ENCODE data around the gene TMC1.

Gene TMC1

DNA sequence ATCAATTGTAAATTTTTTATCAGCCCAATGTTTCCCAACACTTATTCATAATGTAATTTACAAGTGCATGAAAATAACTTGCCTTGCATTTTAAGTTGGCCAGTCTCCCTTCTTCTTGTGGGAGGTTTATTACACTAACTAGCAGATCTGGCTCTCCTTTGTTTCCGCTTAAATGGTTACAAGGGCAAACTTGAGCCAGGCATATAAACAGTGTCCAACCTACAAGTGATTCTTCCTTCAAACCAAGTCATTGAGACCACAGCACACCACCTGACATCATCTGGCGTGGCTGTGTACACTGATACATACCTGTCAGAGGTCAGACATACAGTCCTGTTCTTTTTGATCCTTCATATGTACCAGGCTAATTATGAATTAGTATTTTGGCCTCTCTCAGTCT lies 351.3 kb downstream of the TMC1 start:
- Mint-ChIP-seq H3K27ac (ENCODE audit: low read depth) (no peak overlapping the region), H3K4me3 (no peak overlapping the region), H3K27me3 (peaks cover 14% of the 10 kb centered on the region), H3K36me3 (ENCODE audit: insufficient read depth) (no peaks in the 10 kb centered on the region), H3K4me1 (no peaks in the 10 kb centered on the region), H3K9me3 (no peaks in the 10 kb centered on the region)
- DNase-seq (ENCODE audit: low spot score in 2 of 2): no peak
- no peak for ATAC-seq (replicated peaks; ENCODE audit: extremely low read depth, poor library complexity, severe bottlenecking)

- Mint-ChIP-seq H3K9me3 (no peaks in the 10 kb centered on the region), H3K36me3 (ENCODE audit: insufficient read depth) (no peaks in the 10 kb centered on the region), H3K4me1 (no peaks in the 10 kb centered on the region), H3K27me3 (peaks cover 14% of the 10 kb centered on the region), H3K4me3 (no peak overlapping the region), H3K27ac (ENCODE audit: low read depth) (no peak overlapping the region)
- ATAC-seq (replicated peaks; ENCODE audit: extremely low read depth, poor library complexity, severe bottlenecking) (no peak), DNase-seq (ENCODE audit: low spot score in 2 of 2) (no peak)
These were observed 352.0 kb downstream of the TMC1 start for GRCh38 chr9:72873456-72873855.

DNA sequence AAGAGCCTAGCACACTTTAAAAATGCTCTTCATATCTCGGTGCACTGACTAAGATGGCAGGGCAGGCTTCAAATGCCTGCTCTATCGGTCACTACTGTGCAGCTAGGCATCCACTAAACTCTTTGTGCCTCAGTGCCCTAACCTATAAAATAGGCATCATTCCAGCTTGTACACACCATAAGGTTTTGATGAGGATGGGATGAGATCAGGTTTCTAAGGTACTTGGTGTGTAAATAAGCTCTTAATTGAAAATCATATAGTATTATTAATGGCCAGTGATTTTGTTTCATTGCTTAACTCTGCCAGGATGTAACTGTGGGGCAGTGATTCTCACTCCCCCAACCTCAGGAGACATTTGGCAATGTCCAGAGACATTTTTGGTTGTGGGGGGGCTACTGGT lies 352.9 kb downstream of the TMC1 start:
- no peak for ATAC-seq (replicated peaks; ENCODE audit: extremely low read depth, poor library complexity, severe bottlenecking)
- H3K9me3 Mint-ChIP-seq: no peaks in the 10 kb centered on the region
- no peak overlapping the region for H3K4me3 Mint-ChIP-seq
- peaks cover 14% of the 10 kb centered on the region for H3K27me3 Mint-ChIP-seq
- no peaks in the 10 kb centered on the region for H3K4me1 Mint-ChIP-seq
- H3K36me3 Mint-ChIP-seq (ENCODE audit: insufficient read depth): no peaks in the 10 kb centered on the region
- no peak overlapping the region for H3K27ac Mint-ChIP-seq (ENCODE audit: low read depth)
- no peak for DNase-seq (ENCODE audit: low spot score in 2 of 2)

DNA sequence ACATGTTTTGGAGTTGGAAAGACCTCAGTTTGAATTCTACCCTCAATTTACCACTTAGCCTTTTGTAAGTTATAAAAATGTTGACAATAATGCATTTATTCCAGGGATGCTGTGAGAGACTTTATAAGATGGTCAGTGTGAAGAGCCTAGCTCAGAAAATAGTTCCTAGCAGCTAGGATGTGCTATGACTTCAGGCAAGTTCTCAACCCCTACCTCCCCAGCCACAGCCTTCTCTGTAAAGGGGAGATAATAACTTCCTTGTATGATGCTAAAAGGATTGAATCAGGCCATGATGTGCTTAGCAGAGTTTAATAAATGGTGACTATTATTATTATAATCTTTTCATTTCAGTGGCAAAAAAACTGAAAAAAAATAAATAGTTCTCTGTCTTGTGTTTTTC lies 353.8 kb downstream of the TMC1 start:
- Mint-ChIP-seq H3K27ac (ENCODE audit: low read depth) (no peak overlapping the region), H3K9me3 (no peaks in the 10 kb centered on the region), H3K27me3 (peaks cover 14% of the 10 kb centered on the region), H3K4me1 (no peaks in the 10 kb centered on the region), H3K4me3 (no peak overlapping the region), H3K36me3 (ENCODE audit: insufficient read depth) (no peaks in the 10 kb centered on the region)
- ATAC-seq (replicated peaks; ENCODE audit: extremely low read depth, poor library complexity, severe bottlenecking): no peak
- DNase-seq (ENCODE audit: low spot score in 2 of 2): no peak

GRCh38 chr9:72880821-72881220 lies 359.4 kb downstream of the TMC1 start:
- Mint-ChIP-seq H3K27me3 (no peaks in the 10 kb centered on the region), H3K9me3 (no peaks in the 10 kb centered on the region), H3K27ac (ENCODE audit: low read depth) (no peak overlapping the region), H3K36me3 (ENCODE audit: insufficient read depth) (no peaks in the 10 kb centered on the region), H3K4me1 (no peaks in the 10 kb centered on the region), H3K4me3 (no peak overlapping the region)
- no peak for ATAC-seq (replicated peaks; ENCODE audit: extremely low read depth, poor library complexity, severe bottlenecking)
- DNase-seq (ENCODE audit: low spot score in 2 of 2): no peak

DNA sequence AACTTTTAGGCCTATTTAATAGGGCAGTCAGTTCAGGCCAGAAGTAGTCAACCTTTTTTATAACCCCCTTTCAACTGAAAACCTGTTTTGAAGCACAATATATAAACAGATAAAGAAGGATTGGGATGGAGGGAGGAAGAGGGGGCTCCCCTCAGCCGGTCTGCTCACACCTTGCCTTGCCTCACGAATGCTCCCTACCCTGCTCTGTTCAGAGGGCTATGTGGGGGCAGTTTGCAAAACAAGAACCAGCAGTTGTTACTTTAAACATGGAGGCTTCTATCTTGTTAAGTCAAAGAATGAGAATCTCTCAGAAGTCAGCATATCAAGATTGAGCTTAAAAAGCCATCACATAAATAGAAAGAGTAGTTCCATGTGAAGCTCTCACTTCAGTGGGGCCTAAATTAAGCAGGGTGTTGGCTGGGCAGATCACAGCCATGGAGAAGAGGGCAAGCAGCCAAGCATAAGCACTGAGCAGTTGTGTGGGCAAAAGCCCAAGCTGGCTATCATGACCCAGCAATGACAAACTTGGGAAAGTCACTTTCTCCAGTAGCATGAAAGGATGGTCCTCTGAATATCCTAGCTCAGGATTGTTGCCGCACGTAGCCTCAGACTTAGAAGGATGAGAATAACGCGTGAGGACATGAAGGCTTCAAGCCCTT lies 360.8 kb downstream of the TMC1 start:
- no peaks in the 10 kb centered on the region for H3K9me3 Mint-ChIP-seq
- no peaks in the 10 kb centered on the region for H3K36me3 Mint-ChIP-seq (ENCODE audit: insufficient read depth)
- no peak overlapping the region for H3K27ac Mint-ChIP-seq (ENCODE audit: low read depth)
- ATAC-seq (replicated peaks; ENCODE audit: extremely low read depth, poor library complexity, severe bottlenecking) (no peak), DNase-seq (ENCODE audit: low spot score in 2 of 2) (no peak)
- no peaks in the 10 kb centered on the region for H3K4me1 Mint-ChIP-seq
- H3K4me3 Mint-ChIP-seq: no peak overlapping the region
- H3K27me3 Mint-ChIP-seq: no peaks in the 10 kb centered on the region

DNA sequence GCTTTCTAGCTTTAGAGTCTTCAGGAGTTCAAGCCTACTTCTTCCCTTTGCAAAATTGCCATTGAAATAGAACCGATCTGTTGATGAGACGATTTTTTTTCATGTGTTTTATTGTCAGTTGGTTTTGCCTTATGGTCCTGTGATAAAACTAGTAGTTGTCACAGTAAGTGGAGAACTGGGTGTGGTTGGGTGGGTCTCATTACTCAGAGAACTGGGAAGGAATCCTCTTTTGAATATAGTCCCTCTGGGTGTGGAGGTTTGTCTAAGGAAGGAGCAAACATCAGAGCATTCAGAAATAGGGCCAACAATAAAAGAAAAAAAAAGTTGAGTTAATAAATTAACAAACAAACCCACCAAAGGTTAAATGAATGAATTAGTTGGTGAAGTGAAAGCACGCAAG lies 362.5 kb downstream of the TMC1 start:
- Mint-ChIP-seq H3K9me3 (no peaks in the 10 kb centered on the region), H3K27me3 (peaks cover 1% of the 10 kb centered on the region), H3K27ac (ENCODE audit: low read depth) (no peak overlapping the region), H3K36me3 (ENCODE audit: insufficient read depth) (no peaks in the 10 kb centered on the region), H3K4me3 (no peak overlapping the region), H3K4me1 (no peaks in the 10 kb centered on the region)
- DNase-seq (ENCODE audit: low spot score in 2 of 2) (no peak), ATAC-seq (replicated peaks; ENCODE audit: extremely low read depth, poor library complexity, severe bottlenecking) (no peak)

DNA sequence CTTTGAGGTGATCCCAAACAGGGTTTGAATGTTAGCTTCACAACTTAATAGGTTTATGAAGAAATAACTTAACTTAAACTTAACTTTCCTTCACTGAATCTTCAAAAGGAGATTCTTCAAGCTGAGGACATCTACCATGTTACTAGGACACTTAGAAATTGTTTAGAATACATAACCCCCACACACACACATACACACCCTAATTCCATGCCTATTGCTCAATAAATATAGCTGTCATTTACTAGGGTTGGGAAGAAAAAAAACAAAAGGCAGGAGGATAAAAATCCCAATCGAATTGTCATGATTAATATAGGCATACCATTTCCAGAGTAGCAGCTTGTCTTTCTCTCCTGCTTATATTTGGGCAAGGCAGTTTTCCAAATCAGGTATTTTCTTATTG lies 363.1 kb downstream of the TMC1 start:
- ATAC-seq (replicated peaks; ENCODE audit: extremely low read depth, poor library complexity, severe bottlenecking) (no peak), DNase-seq (ENCODE audit: low spot score in 2 of 2) (no peak)
- no peaks in the 10 kb centered on the region for H3K4me1 Mint-ChIP-seq
- peaks cover 7% of the 10 kb centered on the region for H3K27me3 Mint-ChIP-seq
- no peaks in the 10 kb centered on the region for H3K9me3 Mint-ChIP-seq
- no peak overlapping the region for H3K27ac Mint-ChIP-seq (ENCODE audit: low read depth)
- no peaks in the 10 kb centered on the region for H3K36me3 Mint-ChIP-seq (ENCODE audit: insufficient read depth)
- H3K4me3 Mint-ChIP-seq: no peak overlapping the region
